T-cell (primary cell): ENCODE measurements around the gene LRCOL1. TPM values are rescaled to one million over a fixed set of nuclear protein-coding genes. Genes with fewer than 3 reads are reported as not detected.

ENCODE experiments used
- ATAC-seq, 4 experiments: fragments of 200-7000 bp in 3 of 4; fragments of 150-1000 bp in 1 of 4; cut with Tn5 transposase; replicated peaks in 1 of 4; 1 replicate in 3 of 4; 2 replicates in 1 of 4; pipeline ENCODE4 v1.10.0; 2021; ENCODE audit warnings: moderate library complexity in 3 of 4, mild to moderate bottlenecking in 2 of 4, moderate number of reproducible peaks in 1 of 4
- CTCF ChIA-PET, 2 donors: fragments of 300-600 bp; sonication (Branson Sonifier 250); formaldehyde crosslinking; loops; one replicate each; lab custom pipeline; 2022; ENCODE audit warnings: antibody characterized with exemption in 2 of 2; lab: Charles Lee
- POLR2A ChIA-PET, 2 donors: fragments of 300-600 bp; sonication (Branson Sonifier 250); formaldehyde crosslinking; loops; one replicate each; lab custom pipeline; 2022; ENCODE audit warnings: antibody characterized with exemption in 2 of 2; lab: Charles Lee
- DNase-seq, 35 experiments: peaks; one replicate each; pipeline versions ENCODE4 v3.0.0 to v3.0.0-alpha.2; 2013 to 2023
- H3K27ac ChIP-seq: one replicate; pipeline ENCODE4 v1.5.1; 2013; ENCODE audit warnings: low read length
- H3K27me3 ChIP-seq, 2 experiments: replicated peaks in 1 of 2; 1 replicate in 1 of 2; 2 replicates in 1 of 2; pipeline versions ENCODE4 v1.6.1 to v1.7.0; 2013; ENCODE audit warnings: low read length in 1 of 2, mixed read lengths in 1 of 2; ENCODE audit not compliant: control insufficient read depth in 2 of 2, insufficient read depth in 2 of 2; ENCODE audit errors: extremely low read depth in 1 of 2
- H3K36me3 ChIP-seq, 2 donors: 1 replicate in 1 of 2; 2 replicates in 1 of 2; pipeline versions ENCODE4 v1.6.1 to v1.7.0; 2013; ENCODE audit warnings: low read length in 1 of 2; ENCODE audit not compliant: control insufficient read depth in 2 of 2, insufficient read depth in 1 of 2; ENCODE audit errors: extremely low read depth in 1 of 2
- H3K4me1 ChIP-seq, 2 experiments: 1 replicate in 1 of 2; 2 replicates in 1 of 2; pipeline versions ENCODE4 v1.6.1 to v1.7.0; 2013; ENCODE audit warnings: low read length in 2 of 2, mixed read lengths in 1 of 2; ENCODE audit not compliant: insufficient read depth in 2 of 2, control insufficient read depth in 1 of 2; ENCODE audit errors: extremely low read depth in 1 of 2
- H3K4me3 ChIP-seq, 2 donors: 1 replicate in 1 of 2; 2 replicates in 1 of 2; pipeline versions ENCODE4 v1.5.1 to v1.7.0; 2013; ENCODE audit warnings: mild to moderate bottlenecking in 2 of 2, low read length in 1 of 2, moderate library complexity in 1 of 2; ENCODE audit not compliant: control insufficient read depth in 1 of 2; ENCODE audit errors: extremely low read depth in 1 of 2
- H3K9me3 ChIP-seq: 2 replicates; pipeline ENCODE4 v1.7.0; 2013
- H3K27ac Mint-ChIP-seq, 2 donors: one replicate each; pipeline ENCODE4 v1.8.0; 2020 to 2021; ENCODE audit warnings: mild to moderate bottlenecking in 2 of 2, mixed read lengths in 2 of 2
- H3K27me3 Mint-ChIP-seq, 2 donors: one replicate each; pipeline ENCODE4 v1.8.0; 2021 to 2022; ENCODE audit warnings: mixed read lengths in 2 of 2
- H3K36me3 Mint-ChIP-seq: one replicate; pipeline ENCODE4 v1.8.0; 2021; ENCODE audit warnings: mixed read lengths
- H3K4me1 Mint-ChIP-seq, 3 donors: one replicate each; pipeline ENCODE4 v1.8.0; 2020 to 2022; ENCODE audit warnings: mixed read lengths in 3 of 3, mild to moderate bottlenecking in 1 of 3
- H3K4me3 Mint-ChIP-seq, 3 donors: one replicate each; pipeline ENCODE4 v1.8.0; 2020 to 2022; ENCODE audit warnings: mild to moderate bottlenecking in 3 of 3, mixed read lengths in 3 of 3, moderate library complexity in 3 of 3
- H3K9me3 Mint-ChIP-seq, 3 donors: one replicate each; pipeline ENCODE4 v1.8.0; 2020 to 2022; ENCODE audit warnings: mixed read lengths in 3 of 3
- WGBS: methylation state at CpG from one replicate; pipeline ENCODE4 v1.1.5; 2013; ENCODE audit warnings: missing lambda C conversion rate; ENCODE audit not compliant: insufficient coverage; 5-methylcytosine and 5-hydroxymethylcytosine counted together
- total RNA-seq, 35 experiments: library from RNA in 6 of 35; stranded (reverse) in 6 of 35; fragments of 120-200 nt in 1 of 35; gene quantifications; one replicate each; pipeline versions ENCODE4 v1.2.1 to v1.2.4 and lab custom pipeline; 2013 to 2026

Gene LRCOL1
- total RNA-seq, 5 donors from 2014 or later (not counting 1 experiment from before 2014, with no cell fraction given), result not detected

GRCh38 chr12:132584429-132584828 is 26.0 kb downstream of the LRCOL1 start:
- ChIA-PET POLR2A (no interaction called here), CTCF (no interaction called here)
- peaks cover 8 to 20% of the 10 kb centered on the region in 2 donors for H3K36me3 ChIP-seq
- no peaks in the 10 kb centered on the region for H3K4me1 Mint-ChIP-seq
- ATAC-seq (no peak), DNase-seq (no peak)
- 90% methylated on average over 3 of the region's 14 CpGs for WGBS
- H3K27me3 Mint-ChIP-seq, result no peaks in the 10 kb centered on the region
- no peaks in the 10 kb centered on the region for H3K9me3 Mint-ChIP-seq
- no peak overlapping the region for H3K4me3 ChIP-seq
- H3K36me3 Mint-ChIP-seq, result peaks cover 7% of the 10 kb centered on the region
- no peaks in the 10 kb centered on the region for H3K9me3 ChIP-seq
- peaks cover 0 to 7% of the 10 kb centered on the region in 2 experiments for H3K27me3 ChIP-seq
- H3K4me3 Mint-ChIP-seq, result no peak overlapping the region
- H3K27ac Mint-ChIP-seq, result no peak overlapping the region
- no peak overlapping the region for H3K27ac ChIP-seq
- no peaks in the 10 kb centered on the region for H3K4me1 ChIP-seq

DNA sequence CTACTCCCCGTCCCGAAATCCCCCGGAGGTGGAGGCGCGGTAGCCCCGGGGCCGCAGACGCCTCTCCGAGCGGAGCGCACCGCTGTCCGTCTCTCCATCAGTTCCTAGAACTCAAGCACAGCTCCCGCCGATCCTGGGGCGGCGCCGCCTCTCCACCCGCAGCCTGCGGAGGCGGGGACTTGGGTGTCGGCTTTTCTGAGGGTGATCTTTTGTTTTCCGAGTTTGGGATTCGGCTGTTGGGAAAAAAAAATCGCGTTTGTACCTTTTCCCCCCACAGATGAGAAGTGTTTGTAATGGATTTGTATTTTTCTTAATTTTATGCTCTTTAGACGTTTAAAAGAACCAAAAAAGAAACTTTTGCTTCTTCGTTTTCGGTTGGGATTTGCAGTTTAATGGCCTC is 26.6 kb downstream of the LRCOL1 start:
- H3K36me3 Mint-ChIP-seq, result peaks cover 10% of the 10 kb centered on the region
- 97% methylated on average over 18 of the region's 29 CpGs for WGBS
- H3K27me3 ChIP-seq, result peaks cover 0 to 2% of the 10 kb centered on the region in 2 experiments
- H3K9me3 Mint-ChIP-seq, result no peaks in the 10 kb centered on the region
- H3K27me3 Mint-ChIP-seq, result no peaks in the 10 kb centered on the region
- H3K27ac ChIP-seq, result no peak overlapping the region
- H3K9me3 ChIP-seq, result no peaks in the 10 kb centered on the region
- no peaks in the 10 kb centered on the region for H3K4me1 ChIP-seq
- H3K36me3 ChIP-seq, result peaks cover 8 to 21% of the 10 kb centered on the region in 2 donors
- ChIA-PET POLR2A (no interaction called here), CTCF (no interaction called here)
- no peak overlapping the region for H3K4me3 ChIP-seq
- DNase-seq, result no peak
- no peaks in the 10 kb centered on the region for H3K4me1 Mint-ChIP-seq
- no peak for ATAC-seq
- no peak overlapping the region for H3K4me3 Mint-ChIP-seq
- no peak overlapping the region for H3K27ac Mint-ChIP-seq

DNA sequence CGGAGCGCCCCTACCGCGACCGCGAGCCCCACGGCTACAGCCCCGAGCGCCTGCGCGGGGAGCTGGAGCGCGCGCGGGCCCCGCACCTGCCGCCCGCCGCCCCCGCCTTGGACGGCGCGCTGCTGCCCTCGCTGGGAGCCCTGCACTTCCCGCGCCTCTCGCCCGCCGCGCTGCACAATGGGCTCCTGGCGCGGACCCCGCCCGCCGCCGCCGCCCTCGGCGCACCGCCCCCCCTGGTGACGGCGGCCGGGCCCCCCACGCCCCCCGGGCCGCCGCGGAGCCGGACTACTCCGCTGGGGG is 27.0 kb downstream of the LRCOL1 start:
- Mint-ChIP-seq H3K4me1 (no peaks in the 10 kb centered on the region), H3K36me3 (peaks cover 10% of the 10 kb centered on the region), H3K27ac (no peak overlapping the region), H3K4me3 (no peak overlapping the region), H3K9me3 (no peaks in the 10 kb centered on the region), H3K27me3 (no peaks in the 10 kb centered on the region)
- 97% methylated on average over 36 of the region's 50 CpGs for WGBS
- H3K36me3 ChIP-seq, result peaks cover 8 to 21% of the 10 kb centered on the region in 2 donors
- H3K4me1 ChIP-seq, result no peaks in the 10 kb centered on the region
- POLR2A ChIA-PET, result no interaction called here
- no peaks in the 10 kb centered on the region for H3K9me3 ChIP-seq
- CTCF ChIA-PET, result no interaction called here
- ATAC-seq (no peak), DNase-seq (no peak)
- no peak overlapping the region for H3K4me3 ChIP-seq
- no peak overlapping the region for H3K27ac ChIP-seq
- H3K27me3 ChIP-seq, result no peaks in the 10 kb centered on the region

GRCh38 chr12:132582582-132583410 is 27.6 kb downstream of the LRCOL1 start:
- ATAC-seq (no peak), DNase-seq (no peak)
- 98% methylated on average over 79 of the region's 89 CpGs for WGBS
- no peaks in the 10 kb centered on the region for H3K4me1 ChIP-seq
- Mint-ChIP-seq H3K4me1 (no peaks in the 10 kb centered on the region), H3K27me3 (no peaks in the 10 kb centered on the region), H3K36me3 (peaks cover 14% of the 10 kb centered on the region), H3K9me3 (no peaks in the 10 kb centered on the region), H3K4me3 (no peak overlapping the region), H3K27ac (no peak overlapping the region)
- H3K4me3 ChIP-seq, result no peak overlapping the region
- POLR2A ChIA-PET, result no interaction called here
- H3K27me3 ChIP-seq, result no peaks in the 10 kb centered on the region
- H3K9me3 ChIP-seq, result no peaks in the 10 kb centered on the region
- H3K27ac ChIP-seq, result no peak overlapping the region
- CTCF ChIA-PET, result no interaction called here
- peaks cover 10 to 21% of the 10 kb centered on the region in 2 donors for H3K36me3 ChIP-seq

DNA sequence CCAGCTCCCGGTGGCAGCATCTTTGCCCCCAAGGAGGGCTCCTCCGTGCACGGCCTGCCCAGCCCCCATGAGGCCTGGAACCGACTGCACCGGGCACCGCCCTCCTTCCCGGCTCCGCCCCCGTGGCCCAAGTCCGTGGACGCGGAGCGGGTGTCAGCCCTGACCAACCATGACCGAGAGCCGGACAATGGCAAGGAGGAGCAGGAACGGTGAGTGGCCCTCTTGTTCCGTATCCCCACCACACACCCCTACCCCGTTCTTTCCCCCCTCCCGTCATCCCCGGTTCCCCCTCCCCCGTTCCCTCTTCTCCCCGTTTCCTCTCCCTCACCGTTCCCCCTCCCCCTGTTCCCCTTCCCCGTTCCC is 28.3 kb downstream of the LRCOL1 start:
- no peak overlapping the region for H3K27ac Mint-ChIP-seq
- H3K36me3 Mint-ChIP-seq, result peaks cover 16% of the 10 kb centered on the region
- CTCF ChIA-PET, result no interaction called here
- Histone ChIP-seq H3K36me3 (peaks cover 12 to 23% of the 10 kb centered on the region in 2 donors), H3K4me1 (no peaks in the 10 kb centered on the region), H3K27ac (no peak overlapping the region), H3K4me3 (no peak overlapping the region), H3K9me3 (no peaks in the 10 kb centered on the region), H3K27me3 (no peaks in the 10 kb centered on the region)
- ATAC-seq (no peak), DNase-seq (no peak)
- H3K4me3 Mint-ChIP-seq, result no peak overlapping the region
- no peaks in the 10 kb centered on the region for H3K27me3 Mint-ChIP-seq
- H3K9me3 Mint-ChIP-seq, result no peaks in the 10 kb centered on the region
- WGBS, result 97% methylated on average over 18 of the region's 24 CpGs
- no peaks in the 10 kb centered on the region for H3K4me1 Mint-ChIP-seq
- POLR2A ChIA-PET, result no interaction called here

DNA sequence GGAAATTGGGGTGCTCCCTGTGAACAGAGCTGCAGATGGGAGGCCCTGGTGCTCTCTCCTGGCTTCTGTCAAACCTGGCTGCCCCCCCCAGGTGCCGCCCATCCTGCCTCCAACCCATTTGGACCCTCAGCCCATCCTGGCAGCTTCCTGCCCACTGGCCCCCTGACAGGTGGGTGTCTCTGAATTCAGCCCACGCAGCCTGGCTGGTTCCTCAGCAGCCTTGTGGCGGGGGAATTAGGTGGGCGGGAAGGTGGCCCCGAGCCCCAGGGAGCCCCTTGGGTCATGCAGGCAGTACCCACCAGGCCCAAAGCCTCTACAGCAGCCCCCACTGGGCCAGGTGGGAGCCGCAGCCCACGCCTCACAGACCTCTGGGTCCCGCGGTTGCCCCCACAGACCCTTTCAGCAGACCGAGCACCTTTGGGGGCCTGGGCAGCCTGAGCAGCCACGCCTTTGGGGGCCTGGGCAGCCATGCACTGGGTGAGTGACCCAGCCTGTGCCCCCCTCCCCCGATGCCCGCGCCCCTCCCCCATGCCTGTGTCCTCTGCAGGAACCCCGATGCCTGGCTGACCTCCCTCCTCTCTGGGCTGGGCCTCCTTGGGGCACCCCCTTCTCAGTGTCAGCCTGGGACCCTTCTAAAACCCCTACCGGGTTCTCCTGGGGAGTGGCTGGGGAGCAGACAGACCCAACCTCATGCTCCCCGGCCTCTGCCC is 28.9 kb downstream of the LRCOL1 start:
- Mint-ChIP-seq H3K4me3 (no peak overlapping the region), H3K27ac (no peak overlapping the region), H3K9me3 (no peaks in the 10 kb centered on the region), H3K4me1 (no peaks in the 10 kb centered on the region), H3K36me3 (peaks cover 16% of the 10 kb centered on the region), H3K27me3 (no peaks in the 10 kb centered on the region)
- POLR2A ChIA-PET, result no interaction called here
- no peak for ATAC-seq
- Histone ChIP-seq H3K27me3 (no peaks in the 10 kb centered on the region), H3K9me3 (no peaks in the 10 kb centered on the region), H3K27ac (no peak overlapping the region), H3K4me3 (no peak overlapping the region), H3K4me1 (no peaks in the 10 kb centered on the region), H3K36me3 (peaks cover 12 to 28% of the 10 kb centered on the region in 2 donors)
- WGBS, result 91% methylated on average over 15 of the region's 17 CpGs
- CTCF ChIA-PET, result no interaction called here
- no peak for DNase-seq
